Activated CD8-positive, alpha-beta memory T cell treated with anti-CD3 and anti-CD28 coated beads, Interleukin-2, amount 50 U/mL, for 4 hours (primary cell): ENCODE data around the gene EBF4.
A peak's percentile ranks its signal among the peaks of the same experiment; 100 is the strongest.

ENCODE experiments used
- DNase-seq: peaks from one replicate; pipeline ENCODE4 v3.0.0-alpha.2; 2020

EBF4 gene

GRCh38 chr20:2703716-2704475 is 11.3 kb downstream of the EBF4 start:
- DNase-seq: no peak

DNA sequence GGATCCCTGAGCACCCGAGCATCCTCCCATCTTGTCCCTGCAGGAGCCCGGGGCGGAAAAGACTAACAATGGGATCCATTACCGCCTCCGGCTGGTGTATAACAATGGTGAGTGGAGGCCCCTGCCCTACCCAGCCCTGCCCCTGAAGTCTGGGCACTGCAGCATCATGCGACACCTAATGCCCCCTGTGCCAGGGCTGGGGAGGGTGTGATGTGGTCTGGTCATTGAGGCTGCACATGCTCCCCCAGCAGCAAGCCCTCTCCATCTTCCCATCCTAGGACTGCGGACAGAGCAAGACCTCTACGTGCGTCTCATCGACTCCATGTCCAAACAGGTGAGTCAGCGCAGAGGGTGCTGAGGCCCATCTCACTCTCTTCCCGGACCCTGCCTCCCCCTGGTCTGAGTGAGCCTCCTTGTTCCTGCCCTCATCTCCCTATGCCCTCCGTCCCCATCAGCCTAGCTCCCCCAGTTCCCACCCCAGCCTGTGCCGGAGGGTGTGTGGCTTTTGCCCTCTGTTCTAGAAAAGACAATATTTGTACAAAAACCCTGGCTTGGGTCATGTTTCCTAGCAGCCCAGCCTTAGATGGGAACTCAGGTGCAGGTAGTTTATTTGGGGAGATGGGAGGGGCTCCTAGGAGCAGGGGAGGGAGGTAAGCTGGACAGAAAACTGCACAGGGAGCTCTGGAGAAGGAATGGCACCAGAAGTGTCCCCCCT is 13.5 kb downstream of the EBF4 start:
- DNase-seq: no peak

DNA sequence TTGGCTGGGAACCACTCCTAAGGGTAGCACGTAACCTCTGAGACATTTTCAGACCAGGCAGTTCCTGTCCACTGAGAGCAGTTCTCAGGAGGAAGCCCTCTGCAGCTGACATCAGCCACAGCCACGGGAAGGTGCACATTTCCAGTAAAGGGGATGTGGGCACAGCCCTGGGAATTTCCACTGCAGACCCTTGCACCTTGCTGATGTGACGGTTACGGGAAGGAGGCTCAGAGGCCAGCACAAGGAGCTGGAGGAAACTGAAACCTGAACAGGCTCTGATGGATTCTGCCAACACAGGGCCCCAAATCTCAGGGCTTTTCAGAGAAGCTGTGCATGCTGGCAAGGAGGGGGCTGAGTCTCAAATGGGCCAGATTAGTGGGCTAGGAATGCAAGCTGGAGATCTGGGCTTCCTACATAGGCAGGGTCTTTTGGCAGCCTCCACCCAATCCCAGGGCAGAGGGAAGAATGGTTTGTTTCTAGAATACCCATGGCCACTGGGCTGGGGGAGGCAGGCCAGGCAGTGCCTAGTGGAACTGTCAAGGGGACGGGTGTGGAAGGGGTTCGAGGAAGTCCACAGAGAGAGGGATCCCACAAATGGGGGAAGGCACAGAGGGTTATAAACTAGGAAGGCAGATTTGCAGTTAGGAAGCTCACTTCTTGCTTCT is 14.2 kb downstream of the EBF4 start:
- no peak for DNase-seq

DNA sequence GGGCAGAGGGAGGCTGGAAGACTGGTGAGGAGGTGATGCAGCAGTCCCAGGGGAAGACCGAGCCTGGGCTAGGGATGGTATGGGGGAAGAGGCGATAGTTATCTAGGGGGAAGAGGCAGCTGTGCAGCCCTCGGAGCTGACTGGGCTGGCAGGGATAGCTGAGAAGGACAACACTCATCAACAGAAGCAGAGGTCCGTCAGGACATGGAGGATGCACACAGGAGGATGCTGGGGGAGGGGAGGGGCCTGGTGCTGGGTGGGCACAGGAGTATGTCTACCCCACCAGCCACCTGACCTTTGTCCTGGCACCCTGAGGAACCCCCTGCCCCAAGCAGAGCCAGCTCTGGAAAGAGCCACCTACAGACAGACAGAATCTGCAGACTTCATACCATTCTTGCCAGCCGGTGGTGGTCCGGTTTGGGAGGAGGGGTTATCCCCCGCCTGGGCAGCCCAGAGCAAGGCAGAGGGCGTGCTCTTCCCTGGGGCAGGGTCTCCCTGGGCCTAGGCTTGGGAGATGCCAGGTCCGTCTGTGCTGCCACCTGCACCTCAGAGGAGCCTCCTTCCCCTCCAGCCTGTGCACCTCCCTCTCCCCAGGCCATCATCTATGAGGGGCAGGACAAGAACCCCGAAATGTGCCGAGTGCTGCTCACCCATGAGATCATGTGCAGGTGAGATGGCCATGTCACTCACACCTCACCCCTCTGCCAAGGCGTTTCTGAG is 14.9 kb downstream of the EBF4 start:
- DNase-seq: no peak

DNA sequence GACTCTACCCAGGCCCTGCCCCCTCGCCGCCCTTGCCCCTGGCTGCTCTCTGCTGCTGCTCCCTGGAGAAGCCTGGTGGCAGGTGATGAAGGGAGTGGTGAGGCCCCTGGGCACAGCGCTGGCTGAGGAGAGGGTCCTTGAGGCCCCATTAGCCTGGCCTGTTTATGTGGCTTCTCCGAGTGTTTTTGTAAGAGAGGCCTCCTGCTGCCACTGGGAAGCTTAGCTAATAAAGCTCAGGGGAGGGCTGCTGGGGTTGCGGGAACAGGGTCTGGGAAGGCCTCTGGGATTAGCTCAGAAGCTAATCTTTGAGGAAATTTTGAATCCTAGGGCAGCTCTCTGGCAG is 15.5 kb downstream of the EBF4 start:
- DNase-seq: no peak

GRCh38 chr20:2708665-2709064 is 16.1 kb downstream of the EBF4 start:
- no peak for DNase-seq

GRCh38 chr20:2709205-2709981 is 16.8 kb downstream of the EBF4 start:
- DNase-seq: no peak

DNA sequence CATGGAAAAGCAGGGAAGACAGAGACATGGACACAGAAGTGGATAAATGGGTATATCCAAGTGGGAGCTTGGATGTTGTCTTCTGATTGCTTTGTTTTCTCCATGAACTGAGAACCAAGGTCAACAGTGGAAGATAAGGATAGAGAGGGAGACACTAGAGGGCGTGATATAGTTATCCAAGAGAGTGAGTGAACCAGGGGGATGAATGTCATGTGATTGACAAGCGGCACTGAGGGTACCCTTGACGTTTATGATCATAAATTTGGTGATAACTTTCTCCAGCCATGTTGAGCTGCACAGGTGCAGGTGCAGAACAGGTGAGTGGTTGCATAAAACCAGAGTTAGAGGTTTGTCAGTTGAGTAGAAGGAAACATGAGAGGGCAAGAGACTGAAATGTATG is 20.7 kb downstream of the EBF4 start:
- no peak for DNase-seq

GRCh38 chr20:2729251-2729713 is 36.7 kb downstream of the EBF4 start:
- no peak for DNase-seq

DNA sequence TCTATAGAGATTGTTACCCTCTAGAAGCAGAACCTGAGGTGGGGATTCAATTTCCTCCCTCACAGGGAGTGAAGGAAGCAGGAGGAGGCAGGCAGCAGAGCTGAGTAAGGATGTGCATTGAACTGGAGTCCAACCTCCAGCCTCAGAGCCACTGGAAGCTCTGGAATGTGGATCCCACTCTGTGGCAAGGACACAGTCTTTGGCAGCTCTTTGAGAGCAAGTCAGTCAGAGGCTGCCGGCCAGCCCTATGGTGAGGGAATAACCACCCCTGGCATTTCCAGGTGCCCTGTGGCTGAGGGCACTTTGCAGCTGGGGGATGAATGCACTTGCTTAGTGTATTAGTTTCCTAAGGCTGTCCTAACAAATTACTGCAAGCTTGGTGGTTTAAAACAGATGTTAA is 37.2 kb downstream of the EBF4 start:
- DNase-seq: no peak

DNA sequence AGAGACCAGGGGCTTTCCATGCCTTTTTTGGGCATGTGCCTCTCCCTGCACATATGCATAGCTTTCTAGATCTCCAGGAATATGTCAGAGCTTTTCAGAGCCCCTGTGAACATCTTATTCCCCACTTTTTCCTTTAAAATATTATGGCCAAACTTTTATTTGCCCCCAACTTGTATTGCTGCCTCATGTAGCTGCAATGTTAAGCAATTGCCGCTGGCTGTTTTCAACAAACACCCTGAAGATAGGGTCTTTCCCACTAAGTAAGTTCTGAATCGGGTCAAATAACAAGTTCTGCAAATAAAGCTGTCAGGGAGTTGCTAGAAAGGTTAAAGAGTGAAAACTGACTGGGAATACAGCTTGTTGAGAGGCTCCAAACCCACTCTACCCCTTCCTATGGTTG is 42.3 kb downstream of the EBF4 start:
- DNase-seq: no peak

- no peak for DNase-seq
Observed at GRCh38 chr20:2736441-2736840, 43.9 kb downstream of the EBF4 start.

DNA sequence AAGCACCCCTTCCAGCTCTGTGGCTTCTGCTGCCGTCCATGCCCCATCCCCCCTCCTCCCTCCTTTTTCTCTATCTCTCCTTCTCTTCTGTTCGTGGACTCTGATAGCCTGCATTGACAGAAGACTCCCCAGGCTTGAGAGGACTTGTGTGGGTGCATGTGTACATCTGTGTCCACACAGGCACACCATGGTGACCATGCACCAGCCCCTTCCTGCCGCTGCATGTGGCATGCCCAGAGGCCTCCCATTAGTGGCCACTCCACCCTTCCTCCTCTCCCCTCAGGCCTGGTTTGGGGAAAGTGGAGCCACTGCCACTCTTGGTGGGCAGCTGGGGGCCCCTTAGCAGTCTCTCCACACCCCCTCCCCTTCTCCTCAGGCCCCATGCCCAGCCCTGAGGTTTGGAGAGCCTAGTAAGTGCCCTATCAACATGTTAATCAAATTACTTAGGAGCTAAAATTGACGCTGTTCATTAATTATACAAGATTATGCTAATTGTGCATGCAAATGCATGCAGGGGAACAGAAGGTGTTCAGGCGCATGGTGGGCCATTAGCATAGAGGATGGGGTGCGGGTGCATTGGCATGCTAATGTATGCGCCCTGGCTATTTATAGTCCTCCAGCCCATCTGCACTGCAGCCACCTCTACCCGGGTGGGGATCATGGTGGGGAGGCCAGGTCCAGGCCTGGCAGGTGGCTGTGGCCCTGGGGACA is 45.9 kb downstream of the EBF4 start:
- no peak for DNase-seq

GRCh38 chr20:2739042-2739398 is 46.4 kb downstream of the EBF4 start:
- DNase-seq: no peak

- DNase-seq: no peak
Observed at GRCh38 chr20:2740702-2741101, 48.1 kb downstream of the EBF4 start.

- DNase-seq: no peak
Observed at GRCh38 chr20:2741463-2741862, 48.9 kb downstream of the EBF4 start.

GRCh38 chr20:2741881-2742280 is 49.3 kb downstream of the EBF4 start:
- DNase-seq: no peak

- DNase-seq: no peak
Observed at GRCh38 chr20:2742431-2742830, 49.9 kb downstream of the EBF4 start.

- peak; percentile 78 for DNase-seq
Observed at GRCh38 chr20:2742934-2743559, 50.5 kb downstream of the EBF4 start.

DNA sequence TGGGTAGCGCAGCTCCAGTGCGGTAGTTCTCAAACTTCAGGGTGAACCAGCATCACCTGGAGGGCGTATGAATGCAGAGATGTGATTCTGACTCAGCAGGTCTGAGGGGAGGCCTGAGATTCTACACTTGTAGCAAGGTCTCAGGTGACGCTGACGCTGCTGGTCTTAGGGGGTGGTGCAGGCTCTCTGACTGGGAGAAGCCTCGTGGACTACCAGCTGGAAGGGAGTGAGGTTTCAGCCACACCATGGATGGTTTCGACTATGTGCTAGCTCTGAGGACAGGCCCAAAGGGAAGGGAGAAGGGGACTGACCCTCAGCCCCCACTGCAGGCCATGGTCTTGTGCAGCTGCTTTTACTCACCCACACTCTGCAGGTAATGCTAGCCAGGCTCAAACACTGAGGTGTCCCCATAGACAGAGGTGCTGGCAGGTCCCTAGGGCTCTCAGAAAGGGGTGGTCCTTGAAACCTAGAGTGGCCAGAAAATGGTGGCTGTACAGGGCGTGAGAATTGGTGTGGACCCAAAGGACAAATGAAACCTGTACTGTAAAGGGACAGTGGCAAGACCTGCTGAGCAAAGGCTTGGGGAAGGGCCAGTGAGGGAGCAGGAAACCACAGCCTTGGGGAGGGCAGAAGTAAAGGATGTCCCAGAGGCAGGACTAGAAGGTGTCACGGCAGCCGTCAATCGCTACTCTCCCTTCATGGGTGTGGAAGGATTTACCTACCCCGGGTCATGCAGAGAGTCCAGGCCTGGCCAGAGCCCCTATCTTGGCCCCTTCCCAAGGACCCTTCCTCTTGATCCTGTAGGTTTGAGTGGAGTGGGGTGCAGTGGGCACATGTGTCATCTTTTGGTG is 52.7 kb downstream of the EBF4 start:
- no peak for DNase-seq
